ENCODE results near the gene SNCA.

Gene SNCA

DNA sequence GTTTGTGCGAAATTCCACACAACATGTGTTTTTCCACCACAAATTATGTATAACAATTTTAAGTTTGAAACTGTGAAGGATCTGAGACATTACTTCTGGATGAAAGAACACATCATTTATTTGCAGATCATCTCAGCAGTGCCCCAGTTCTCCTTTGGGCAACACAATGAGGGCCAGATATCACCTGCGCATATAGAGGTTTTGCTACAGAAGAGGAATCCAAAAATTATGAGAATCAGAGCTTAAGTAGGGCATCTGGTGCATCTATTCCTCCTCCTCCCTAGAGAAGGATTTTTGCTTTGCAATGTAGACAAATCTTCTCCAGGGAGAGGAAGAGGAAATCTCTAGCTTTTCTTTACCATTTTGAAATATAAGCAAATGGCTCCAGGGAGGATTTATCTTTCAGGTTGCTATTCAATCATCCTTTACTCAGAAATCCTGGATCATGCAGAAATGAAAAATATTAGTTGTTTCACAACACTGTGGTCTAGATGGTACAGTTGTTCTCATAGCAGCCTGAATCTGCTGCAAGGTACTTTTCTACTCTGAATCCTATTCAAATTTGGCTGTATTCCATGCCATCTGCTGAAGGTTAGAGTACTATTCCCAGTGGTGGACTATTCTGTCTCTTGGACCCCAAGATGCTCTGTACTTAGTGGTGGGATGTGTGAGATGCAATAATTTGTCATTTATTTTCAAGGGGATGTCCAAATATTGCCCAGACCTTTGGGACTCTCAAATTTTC is 132.1 kb downstream of the SNCA start:
- no peak for DNase-seq (ENCODE audit: low spot score)

DNA sequence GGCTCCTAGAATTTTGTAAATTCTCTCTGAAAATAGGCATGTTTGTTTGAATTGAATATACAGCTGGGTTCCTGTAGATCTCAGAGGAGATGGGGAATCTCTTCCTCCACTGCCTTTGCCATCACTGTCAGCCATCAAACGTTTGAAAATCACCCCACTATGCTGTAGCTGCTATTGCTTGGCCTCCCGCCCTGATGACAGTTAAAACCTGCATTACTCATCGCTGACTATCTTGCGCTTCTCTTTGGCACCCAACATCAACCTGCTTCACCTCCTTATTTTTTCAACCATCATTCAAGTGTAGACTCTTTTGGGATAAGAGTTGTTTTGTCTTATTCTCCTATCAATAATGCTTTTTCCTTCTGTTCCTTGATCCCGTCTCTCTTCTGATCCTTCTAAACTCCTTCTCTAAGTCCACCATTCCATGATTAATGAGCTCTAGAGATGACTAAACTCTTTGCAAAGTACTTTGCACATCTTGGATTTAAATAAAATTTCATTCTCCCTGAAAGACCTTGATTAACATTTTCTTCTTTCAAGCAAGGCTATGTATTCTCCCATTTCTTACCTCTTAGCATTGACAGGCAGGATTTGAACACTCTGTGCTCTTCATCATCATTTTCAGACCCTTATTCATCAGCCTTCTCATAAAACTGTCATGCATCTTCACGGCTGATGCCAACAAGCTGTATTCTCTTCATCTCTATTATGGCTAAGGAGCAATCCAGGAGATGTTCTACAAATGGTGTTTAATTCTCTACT is 133.0 kb downstream of the SNCA start:
- DNase-seq (ENCODE audit: low spot score): peak; percentile 2

DNA sequence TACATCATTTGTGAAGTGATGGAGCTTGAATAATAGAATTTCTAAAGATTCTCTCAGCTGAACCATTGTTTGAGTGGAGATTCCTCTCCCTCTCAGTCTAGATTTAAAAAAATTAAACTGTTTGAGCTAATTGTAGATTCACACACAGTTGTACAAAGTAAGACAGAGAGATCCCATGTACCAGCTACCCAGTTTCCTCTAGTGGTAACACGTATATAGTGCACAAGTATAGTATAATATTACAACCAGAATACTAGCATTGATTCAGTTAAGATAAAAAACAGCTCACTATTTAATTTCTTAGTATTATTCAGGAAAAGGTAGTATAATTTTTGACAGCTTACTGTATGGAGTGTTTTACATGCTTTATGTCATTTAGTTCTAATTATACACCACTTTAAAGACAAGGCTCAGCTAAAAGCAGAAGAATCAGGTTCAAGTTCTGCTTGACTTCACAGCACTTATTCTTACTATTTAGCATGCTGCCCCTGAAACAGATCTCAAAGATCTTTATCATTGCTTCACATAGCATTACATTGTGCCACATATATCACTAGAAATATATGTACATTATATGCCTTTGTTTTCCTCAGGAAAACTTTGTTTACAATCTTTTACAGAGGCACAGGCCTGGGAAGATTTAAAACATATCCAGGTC is 136.1 kb downstream of the SNCA start:
- DNase-seq (ENCODE audit: low spot score): no peak

DNA sequence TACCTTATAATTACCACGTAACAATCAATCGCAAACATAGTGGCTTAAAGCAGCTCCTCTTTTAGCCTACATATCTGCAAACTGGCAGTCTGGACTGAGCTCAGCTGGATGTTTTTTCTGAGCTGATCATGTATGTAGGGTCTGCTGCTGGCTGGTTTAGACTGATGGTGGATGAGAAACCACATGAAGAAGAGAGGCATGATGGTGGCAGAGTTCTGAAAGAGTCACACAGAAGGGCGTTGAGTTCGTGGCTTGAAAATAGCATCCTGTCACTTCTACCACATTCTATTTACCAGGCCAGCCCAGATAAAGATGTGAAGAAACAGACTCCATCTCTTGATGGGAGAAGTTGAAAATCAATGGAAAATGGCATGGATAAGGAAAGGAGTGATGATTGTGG is 151.3 kb downstream of the SNCA start:
- DNase-seq (ENCODE audit: low spot score): no peak

DNA sequence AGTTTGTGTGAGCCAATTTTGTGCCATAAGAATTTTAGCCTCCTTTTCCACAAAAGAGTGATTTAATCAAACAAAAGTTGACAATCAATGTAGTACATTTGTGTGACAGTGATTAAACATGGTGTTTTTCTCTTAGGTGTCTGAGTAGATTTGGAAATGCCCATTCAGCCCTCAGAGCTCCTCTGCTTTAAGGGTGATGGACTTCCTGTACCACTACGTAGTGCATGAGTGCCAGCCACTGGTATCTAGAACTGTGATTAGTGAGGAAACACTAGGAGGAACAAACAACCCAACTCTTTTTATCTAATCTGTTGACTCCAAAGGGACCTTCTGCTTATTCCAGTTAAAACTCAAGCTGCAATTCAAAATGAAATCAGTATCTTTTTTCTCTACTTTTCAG is 151.7 kb downstream of the SNCA start:
- no peak for DNase-seq (ENCODE audit: low spot score)

DNA sequence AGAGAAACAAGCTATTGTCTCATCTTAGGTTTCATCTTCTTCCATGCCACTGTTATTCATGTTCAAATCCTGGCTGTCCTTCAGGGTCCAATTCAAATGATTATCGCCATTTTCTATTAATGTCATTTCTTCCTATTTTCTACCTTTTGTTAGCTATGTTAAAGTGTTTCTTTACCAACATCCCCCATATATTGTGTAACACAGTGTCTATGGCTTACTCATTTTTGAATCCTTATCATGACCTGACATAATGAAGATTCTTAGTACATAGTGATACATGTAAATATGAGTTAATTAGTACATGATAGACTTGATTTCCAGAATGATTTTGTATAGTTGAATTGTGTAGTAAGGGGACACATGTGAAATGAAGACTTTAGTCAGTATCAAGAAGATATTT is 152.4 kb downstream of the SNCA start:
- DNase-seq (ENCODE audit: low spot score): no peak

DNA sequence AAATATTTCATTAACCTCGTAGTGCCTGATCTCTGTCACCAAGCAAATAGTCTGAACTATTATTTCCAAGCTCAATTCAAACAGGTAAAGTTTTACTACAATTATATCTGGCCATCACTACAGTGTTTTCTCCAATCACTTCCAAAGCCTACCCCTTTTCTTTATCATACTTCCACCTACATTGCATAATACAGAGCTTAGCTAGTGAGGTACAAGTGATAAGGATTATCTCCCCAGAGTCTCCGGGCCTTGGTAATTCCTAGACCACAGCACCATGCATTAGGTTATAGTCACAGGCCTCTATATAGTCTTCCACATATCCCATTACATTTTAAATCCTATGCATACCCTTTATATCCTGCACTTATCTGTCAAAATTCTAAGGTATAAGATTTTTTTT is 154.2 kb downstream of the SNCA start:
- DNase-seq (ENCODE audit: low spot score): no peak

DNA sequence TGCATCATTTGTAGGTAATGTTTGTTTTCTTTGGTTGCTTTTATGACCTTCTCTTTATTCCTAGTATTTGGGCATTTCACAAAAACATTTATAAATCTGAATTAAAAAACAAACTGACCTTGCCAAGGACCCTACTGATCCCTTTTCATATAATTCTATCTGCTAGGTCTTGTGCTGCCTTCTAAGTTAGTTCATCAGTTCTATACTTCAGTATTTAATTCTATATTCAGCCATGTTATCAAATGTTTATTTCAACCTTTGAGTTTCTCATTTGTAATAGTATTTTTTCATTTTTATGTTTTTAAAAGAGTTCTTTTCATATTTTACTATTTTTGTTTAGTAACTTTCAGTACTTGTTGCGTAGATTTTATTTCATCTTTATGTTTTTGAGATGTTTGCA is 155.3 kb downstream of the SNCA start:
- DNase-seq (ENCODE audit: low spot score): no peak

DNA sequence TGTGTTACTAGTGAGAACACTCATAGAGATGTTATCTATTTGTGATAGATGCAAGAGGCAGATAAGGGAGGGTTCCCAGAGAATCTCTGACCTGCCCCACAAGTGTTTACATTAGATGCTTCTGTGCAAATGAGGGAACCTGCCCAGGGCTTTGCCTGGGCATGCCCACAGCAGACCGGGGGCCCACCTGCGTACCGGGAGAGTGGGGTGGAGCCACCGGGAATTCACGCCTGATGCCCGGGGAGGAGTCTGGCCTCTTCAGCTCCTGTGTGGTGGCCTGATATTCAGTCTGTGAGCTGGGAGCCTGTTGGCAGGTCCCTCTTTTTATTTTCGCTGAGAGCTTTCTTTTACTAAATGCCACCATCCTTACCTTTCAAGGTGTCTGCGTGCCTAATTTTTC is 155.7 kb downstream of the SNCA start:
- DNase-seq (ENCODE audit: low spot score): no peak

DNA sequence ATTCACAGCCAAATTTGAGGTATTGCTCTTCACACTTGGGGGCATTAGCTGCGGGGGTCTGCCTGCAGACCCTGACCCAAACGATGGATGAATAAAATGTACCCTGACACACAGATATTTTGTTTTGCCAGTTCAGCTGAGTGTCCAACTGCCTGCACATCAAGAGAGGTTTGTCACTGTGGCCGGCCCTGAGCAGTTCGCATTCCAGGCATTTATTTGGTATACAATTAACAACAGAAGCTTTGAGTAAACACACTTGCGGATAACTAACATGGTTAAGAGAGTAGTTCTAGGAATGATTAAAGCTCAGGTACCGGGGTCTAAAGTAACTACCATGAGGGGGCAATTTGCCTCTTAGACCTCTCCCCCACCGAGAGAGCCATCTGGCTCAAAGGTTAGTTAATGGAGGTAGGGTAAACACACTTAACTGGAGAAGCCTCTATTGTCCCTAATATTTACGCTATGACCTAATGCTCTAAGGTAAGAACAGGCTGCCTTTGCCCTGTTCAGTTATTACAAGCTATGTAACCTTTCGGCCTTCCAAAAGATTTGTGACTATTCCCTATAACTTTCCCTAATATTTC is 162.0 kb downstream of the SNCA start:
- DNase-seq (ENCODE audit: low spot score): no peak
